Lung (tissue), 12 donors: ENCODE results near the gene SMG6. TPM values are rescaled to one million over a fixed set of nuclear protein-coding genes. Genes with fewer than 3 reads are reported as not detected.
A peak's percentile ranks its signal among the peaks of the same experiment; 100 is the strongest.

Source experiments
- ATAC-seq: fragments of 200-7000 bp; cut with Tn5 transposase; one replicate; pipeline ENCODE4 v1.9.1; 2020; ENCODE audit warnings: moderate number of reproducible peaks; ENCODE audit not compliant: insufficient read depth, low FRiP score
- DNase-seq, 3 donors: peaks; one replicate each; pipeline ENCODE4 v3.0.0-alpha.2; 2013 to 2017
- H3K27ac ChIP-seq, 2 donors: one replicate each; pipeline ENCODE4 v1.5.1; 2013; ENCODE audit warnings: mild to moderate bottlenecking in 2 of 2, moderate library complexity in 2 of 2, control low read depth in 1 of 2, inconsistent platforms in 1 of 2, low read depth in 1 of 2, low read length in 1 of 2
- H3K27me3 ChIP-seq, 3 donors: one replicate each; pipeline ENCODE4 v1.5.1; 2013; ENCODE audit warnings: low read length in 2 of 3; ENCODE audit not compliant: control insufficient read depth in 3 of 3, insufficient read depth in 3 of 3
- H3K36me3 ChIP-seq, 4 donors: one replicate each; pipeline ENCODE4 v1.5.1; 2013; ENCODE audit warnings: low read length in 4 of 4, mild to moderate bottlenecking in 1 of 4, moderate library complexity in 1 of 4; ENCODE audit not compliant: control insufficient read depth in 4 of 4, insufficient read depth in 4 of 4
- H3K4me1 ChIP-seq, 5 donors: one replicate each; pipeline ENCODE4 v1.5.1; 2013; ENCODE audit warnings: low read length in 5 of 5, mild to moderate bottlenecking in 2 of 5, moderate library complexity in 1 of 5; ENCODE audit not compliant: control insufficient read depth in 5 of 5, insufficient read depth in 5 of 5
- H3K4me3 ChIP-seq: one replicate; pipeline ENCODE4 v1.5.1; 2013; ENCODE audit warnings: mild to moderate bottlenecking, control low read depth, moderate library complexity
- H3K9ac ChIP-seq, 2 donors: one replicate each; pipeline ENCODE4 v1.5.1; 2013; ENCODE audit warnings: low read length in 2 of 2, control low read depth in 1 of 2; ENCODE audit not compliant: insufficient read depth in 1 of 2
- H3K9me3 ChIP-seq, 4 donors: one replicate each; pipeline ENCODE4 v1.5.1; 2013; ENCODE audit warnings: low read length in 3 of 4, mild to moderate bottlenecking in 1 of 4, moderate library complexity in 1 of 4; ENCODE audit not compliant: control insufficient read depth in 4 of 4, insufficient read depth in 3 of 4
- WGBS, 2 donors: extraction: QIAGEN DNeasy Blood & Tissue Kit; methylation state at CpG; one replicate each; pipeline ENCODE4 v1.1.7; 2013; 5-methylcytosine and 5-hydroxymethylcytosine counted together
- polyA plus RNA-seq, 2 donors: library from polyadenylated mRNA; stranded (reverse); fragments of 200-250 nt; gene quantifications; one replicate each; pipeline ENCODE4 v1.2.1, GENCODE V29; 2013
- total RNA-seq, 2 donors: library from RNA; depleted of rRNA in 1 of 2; stranded (reverse); fragments of >200 nt in 1 of 2; gene quantifications; one replicate each; pipeline ENCODE4 v1.2.1, GENCODE V29; 2014 to 2021
- TF ChIP-seq, protein P1 (sequence below): IDR thresholded peaks from 2 replicates; pipeline ENCODE4 v1.5.1; 2012; ENCODE audit warnings: mild to moderate bottlenecking; ENCODE audit errors: control extremely low read depth, extremely low read depth
- donor health status: control.
- donor health status: control.
- donor health status: Bipolar disorder and iron deficiency.
- donor health status: healthy.
- donor health status: DM: yes; HTN: yes; CAD: no.

SMG6 gene
- total and polyA plus RNA-seq, 4 donors: 17.6 to 45.1 (median 28.9) TPM

DNA sequence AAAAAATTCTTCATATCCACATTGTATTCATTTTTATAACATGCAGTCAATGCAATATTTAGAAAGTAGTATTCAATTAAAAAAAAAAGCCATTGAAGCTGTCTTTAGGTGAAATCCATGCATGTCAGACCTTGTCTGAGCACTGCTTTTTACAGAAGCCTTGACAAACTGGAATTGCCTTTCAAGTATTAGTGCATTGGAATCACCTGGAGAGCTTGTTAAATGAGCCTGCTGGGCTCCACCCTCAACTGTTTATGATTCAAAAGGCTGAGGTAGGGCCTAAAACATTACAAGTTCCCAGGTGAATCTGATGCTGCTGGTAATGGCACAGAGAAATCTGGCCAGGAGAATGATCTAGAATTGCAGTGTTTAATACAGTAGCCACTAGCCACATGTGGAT is 162.9 kb downstream of the SMG6 start:
- Histone ChIP-seq H3K9me3 (no peaks in the 10 kb centered on the region), H3K9ac (no peak overlapping the region), H3K4me3 (no peak overlapping the region), H3K36me3 (no peaks in the 10 kb centered on the region), H3K27ac (no peak overlapping the region), H3K27me3 (no peaks in the 10 kb centered on the region), H3K4me1 (peaks cover 8 to 34% (median 20%) of the 10 kb centered on the region in 5 donors)
- ATAC-seq (no peak), DNase-seq (no peak)
- TF ChIP-seq, protein P1, sequence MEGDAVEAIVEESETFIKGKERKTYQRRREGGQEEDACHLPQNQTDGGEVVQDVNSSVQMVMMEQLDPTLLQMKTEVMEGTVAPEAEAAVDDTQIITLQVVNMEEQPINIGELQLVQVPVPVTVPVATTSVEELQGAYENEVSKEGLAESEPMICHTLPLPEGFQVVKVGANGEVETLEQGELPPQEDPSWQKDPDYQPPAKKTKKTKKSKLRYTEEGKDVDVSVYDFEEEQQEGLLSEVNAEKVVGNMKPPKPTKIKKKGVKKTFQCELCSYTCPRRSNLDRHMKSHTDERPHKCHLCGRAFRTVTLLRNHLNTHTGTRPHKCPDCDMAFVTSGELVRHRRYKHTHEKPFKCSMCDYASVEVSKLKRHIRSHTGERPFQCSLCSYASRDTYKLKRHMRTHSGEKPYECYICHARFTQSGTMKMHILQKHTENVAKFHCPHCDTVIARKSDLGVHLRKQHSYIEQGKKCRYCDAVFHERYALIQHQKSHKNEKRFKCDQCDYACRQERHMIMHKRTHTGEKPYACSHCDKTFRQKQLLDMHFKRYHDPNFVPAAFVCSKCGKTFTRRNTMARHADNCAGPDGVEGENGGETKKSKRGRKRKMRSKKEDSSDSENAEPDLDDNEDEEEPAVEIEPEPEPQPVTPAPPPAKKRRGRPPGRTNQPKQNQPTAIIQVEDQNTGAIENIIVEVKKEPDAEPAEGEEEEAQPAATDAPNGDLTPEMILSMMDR: no peak

DNA sequence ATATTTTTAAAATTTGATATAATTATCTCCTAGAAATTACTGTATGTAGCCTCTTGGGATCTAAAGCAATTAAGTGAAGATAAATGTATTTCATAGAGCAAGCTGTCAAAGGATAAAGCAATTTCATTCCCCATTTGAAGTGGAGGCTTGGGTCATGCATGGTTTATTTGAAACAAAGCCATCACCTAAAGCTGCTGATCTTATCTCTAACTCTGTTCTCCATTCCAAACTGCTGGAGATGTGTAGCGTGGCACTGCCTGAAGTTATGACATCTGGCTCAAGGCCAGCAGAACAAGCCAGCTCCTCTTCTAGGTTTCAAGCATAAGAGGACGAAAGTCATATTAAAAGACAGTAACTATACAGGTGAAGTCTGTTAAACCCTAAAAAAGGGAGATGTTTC is 164.8 kb downstream of the SMG6 start:
- TF ChIP-seq, protein P1: no peak
- WGBS, 2 donors: 4 to 20% methylated on average over 2 of the region's 2 CpGs
- Histone ChIP-seq H3K9me3 (no peaks in the 10 kb centered on the region), H3K27me3 (no peaks in the 10 kb centered on the region), H3K9ac (no peak overlapping the region), H3K4me3 (no peak overlapping the region), H3K36me3 (peaks cover 0 to 1% (median 0%) of the 10 kb centered on the region in 4 donors), H3K4me1 (peaks cover 8 to 34% (median 20%) of the 10 kb centered on the region in 5 donors), H3K27ac (no peak overlapping the region)
- DNase-seq (peak; percentile 64 to 83 (median 80)), ATAC-seq (no peak)

DNA sequence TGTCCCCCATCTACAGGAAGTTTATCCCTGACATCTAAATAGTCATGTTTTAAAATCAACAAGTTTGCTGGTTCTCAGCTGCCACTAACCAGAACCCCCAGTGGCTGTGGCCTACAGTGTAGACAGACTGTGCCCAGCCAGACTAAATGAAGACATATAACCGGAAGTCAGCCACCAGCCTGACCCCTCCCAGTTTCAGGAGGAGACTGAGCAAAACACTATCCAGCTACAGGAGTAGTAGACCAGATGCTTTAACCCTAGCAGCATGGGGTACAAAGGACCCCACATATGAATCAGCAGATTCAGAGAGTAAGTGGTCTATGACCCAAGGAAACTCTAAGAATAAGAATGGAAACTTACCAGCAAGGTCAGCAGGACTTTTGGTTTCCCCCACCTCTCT is 165.3 kb downstream of the SMG6 start:
- Histone ChIP-seq H3K9ac (no peak overlapping the region), H3K4me3 (no peak overlapping the region), H3K9me3 (no peaks in the 10 kb centered on the region), H3K36me3 (peaks cover 0 to 5% (median 2%) of the 10 kb centered on the region in 4 donors), H3K27me3 (no peaks in the 10 kb centered on the region), H3K27ac (peak overlapping the region; percentile 23 to 70), H3K4me1 (peaks cover 8 to 34% (median 20%) of the 10 kb centered on the region in 5 donors)
- TF ChIP-seq, protein P1: no peak
- ATAC-seq: no peak
- peak; percentile 52 to 72 (median 69) for DNase-seq
- 8 to 33% methylated on average over 1 of the region's 1 CpG for WGBS, 2 donors

DNA sequence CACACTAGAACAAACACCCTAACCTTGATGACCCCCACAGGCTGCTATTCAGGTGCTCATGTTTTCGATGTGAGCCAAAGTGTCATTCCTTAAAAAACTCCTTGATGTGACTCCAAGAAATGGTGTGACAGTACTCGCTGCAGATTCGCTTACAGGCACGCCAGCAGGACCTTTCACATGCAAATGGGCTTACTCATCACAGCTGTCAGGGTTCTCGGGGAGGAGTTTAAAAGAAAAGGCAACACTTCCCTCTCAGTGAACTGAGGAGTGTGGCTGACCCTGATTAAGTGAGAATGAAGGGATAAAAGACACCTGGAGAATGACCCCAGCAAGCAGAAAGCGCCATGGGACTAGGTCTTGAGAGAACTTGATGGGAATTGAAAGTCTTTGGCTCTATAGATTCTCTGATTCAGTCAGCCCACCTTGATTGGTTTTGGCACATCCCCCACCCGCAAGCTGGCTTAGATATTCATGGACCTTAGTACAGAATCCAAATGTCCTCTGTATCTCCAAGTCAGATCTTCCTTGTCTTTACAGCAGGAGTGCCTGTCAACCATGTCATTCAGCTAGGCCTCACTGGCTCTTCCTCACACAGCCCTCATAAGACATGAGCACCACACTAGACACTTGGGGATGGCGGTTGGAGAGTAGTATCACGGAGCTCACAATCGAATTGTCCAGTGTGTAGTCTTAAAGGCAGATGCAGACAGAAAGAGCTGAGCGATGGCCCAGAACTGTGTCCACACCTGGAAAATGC is 166.1 kb downstream of the SMG6 start:
- peak overlapping the region in 1 of 2 donors; percentile 61 for H3K27ac ChIP-seq
- peaks cover 8 to 34% (median 20%) of the 10 kb centered on the region in 5 donors for H3K4me1 ChIP-seq
- DNase-seq: peak; percentile 70 to 87 (median 76)
- H3K4me3 ChIP-seq: no peak overlapping the region
- no peak for ATAC-seq
- WGBS, 2 donors: 82 to 90% methylated on average over 11 of the region's 11 CpGs
- no peaks in the 10 kb centered on the region for H3K27me3 ChIP-seq
- no peak overlapping the region for H3K9ac ChIP-seq
- TF ChIP-seq, protein P1: no peak
- peaks cover 0 to 5% (median 2%) of the 10 kb centered on the region in 4 donors for H3K36me3 ChIP-seq
- H3K9me3 ChIP-seq: no peaks in the 10 kb centered on the region
